Hematopoietic multipotent progenitor cell treated with erythropoietin and hydrocortisone succinate and interleukin-3 and kit ligand, for 6 days (in vitro differentiated cells): Measurements from ENCODE around the gene LRFN2.

Source experiments
- DNase-seq: peaks from one replicate; pipeline ENCODE4 v3.0.0-alpha.2; 2015

Gene LRFN2

DNA sequence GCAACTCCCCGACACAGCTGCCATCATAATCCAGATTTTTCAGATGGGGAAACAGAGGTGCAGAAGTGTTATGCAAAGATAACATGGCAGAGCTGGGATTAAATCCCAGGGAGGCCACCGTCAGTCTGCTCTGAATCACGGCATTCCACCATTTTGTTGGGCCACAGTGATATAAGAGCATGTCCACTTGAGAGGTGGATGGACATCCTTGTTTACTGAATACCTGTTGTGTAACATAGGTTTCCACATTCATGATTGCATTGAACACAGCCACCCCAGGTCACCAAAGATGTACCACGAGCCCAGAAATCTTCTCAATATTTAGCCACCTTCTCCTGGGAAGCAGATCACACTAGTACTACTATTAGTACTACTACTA is 191.5 kb downstream of the LRFN2 start:
- no peak for DNase-seq

DNA sequence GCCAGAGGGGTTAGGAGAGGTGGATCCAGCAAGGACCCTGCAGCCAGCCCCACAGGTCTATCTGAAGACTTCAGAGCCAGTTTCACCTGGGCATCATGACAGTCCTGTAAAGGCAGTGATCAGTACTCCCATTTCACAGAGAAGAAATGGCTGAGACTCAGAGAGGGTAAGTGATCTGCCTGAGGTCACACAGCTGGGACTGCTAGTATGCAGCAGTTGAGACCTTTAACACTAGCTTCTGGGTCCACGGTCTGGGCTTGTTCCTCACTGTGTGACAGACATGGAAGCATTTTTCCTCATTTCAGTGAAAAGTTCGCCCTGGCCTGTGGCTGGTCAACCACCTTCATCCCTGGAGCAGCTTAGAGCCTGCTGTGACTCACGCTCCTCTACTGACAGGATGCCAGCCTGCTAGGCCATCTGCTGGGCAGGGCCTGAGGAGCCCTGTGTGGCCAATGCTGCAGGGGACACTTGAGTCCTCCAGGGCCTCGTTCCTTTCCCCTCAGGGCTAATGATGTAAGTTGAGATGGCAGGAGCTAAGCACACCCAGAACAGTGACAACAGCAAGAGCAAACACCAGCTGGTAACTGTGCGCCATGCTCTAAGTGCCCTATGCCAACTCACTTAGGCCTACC is 192.0 kb downstream of the LRFN2 start:
- no peak for DNase-seq

DNA sequence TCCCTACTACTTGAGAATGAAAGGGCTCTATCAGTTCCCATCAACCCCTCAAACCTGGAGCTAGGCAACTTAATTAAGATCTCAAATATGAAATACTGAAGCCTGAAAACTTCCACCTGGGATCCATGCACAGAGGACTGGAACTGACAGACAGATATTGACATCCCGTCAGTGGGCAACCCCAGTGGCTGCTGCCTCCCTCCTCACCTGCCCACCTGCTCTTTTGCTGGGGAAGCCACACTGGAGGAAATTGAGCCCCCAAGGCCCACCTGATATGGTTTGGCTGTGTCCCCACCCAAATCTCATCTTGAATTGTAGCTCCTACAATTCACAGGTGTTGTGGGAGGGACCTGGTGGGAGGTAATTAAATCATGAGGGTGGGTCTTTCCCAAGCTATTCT is 192.8 kb downstream of the LRFN2 start:
- DNase-seq = no peak

- no peak for DNase-seq
Observed at GRCh38 chr6:40393641-40394040, 193.5 kb downstream of the LRFN2 start.

GRCh38 chr6:40392589-40392988 is 194.6 kb downstream of the LRFN2 start:
- DNase-seq = no peak

DNA sequence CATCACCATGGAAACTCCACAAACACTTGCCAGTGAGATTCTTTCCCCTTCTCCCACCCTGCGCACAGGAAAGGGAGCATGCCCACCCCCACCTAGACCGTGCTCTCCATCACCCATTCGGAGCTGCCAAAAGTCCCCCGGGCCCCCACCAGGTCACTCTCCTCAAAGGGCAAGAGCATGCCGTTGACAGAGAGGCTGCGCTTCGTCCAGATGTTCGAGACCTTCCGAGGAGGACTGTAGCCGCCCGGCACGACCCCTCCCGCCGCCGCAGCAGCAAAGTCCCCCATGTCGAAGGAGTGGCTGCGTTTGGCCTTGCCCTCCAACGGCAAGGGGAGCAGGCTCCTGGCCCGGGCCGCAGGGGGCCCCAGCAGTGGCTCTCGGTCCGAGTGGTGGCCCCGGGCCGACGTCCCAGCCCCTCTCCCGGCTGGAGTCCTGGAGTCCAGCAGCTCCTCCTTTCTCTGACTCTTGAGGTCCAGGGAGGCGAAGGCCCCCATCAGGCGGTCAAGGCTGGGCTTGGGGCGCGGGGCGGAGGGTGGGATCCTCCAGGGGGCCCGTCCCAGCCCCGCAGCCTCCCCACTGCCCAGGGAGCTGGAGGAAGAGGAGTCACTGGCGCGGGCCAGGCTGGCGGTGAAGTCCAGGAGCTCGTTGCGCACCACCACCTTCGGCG is 195.2 kb downstream of the LRFN2 start:
- DNase-seq = no peak

DNA sequence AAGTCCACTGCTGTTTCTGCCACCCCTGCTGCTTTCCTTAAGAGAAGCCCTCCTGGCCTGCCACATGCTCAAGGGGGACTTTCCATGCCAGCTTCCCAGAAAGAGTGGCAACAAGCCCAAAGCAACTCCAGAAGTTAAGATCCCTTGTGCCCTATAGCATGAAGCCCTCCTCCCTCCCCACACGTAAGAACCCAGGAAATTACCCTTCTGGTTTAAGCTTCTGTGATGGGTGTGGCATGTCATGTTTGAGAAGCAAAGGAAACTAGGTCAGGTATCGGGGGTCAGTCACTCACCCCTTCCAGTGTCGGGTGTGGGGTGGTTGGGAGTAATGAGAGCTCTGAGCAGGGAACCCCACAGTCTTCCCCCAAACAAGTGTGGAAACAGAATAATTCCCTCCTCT is 196.1 kb downstream of the LRFN2 start:
- no peak for DNase-seq

GRCh38 chr6:40390144-40390800 is 196.9 kb downstream of the LRFN2 start:
- DNase-seq = no peak

GRCh38 chr6:40389254-40389653 is 197.9 kb downstream of the LRFN2 start:
- no peak for DNase-seq

- DNase-seq = no peak
Observed at GRCh38 chr6:40387871-40388264, 199.3 kb downstream of the LRFN2 start.

GRCh38 chr6:40387127-40387870 is 199.9 kb downstream of the LRFN2 start:
- DNase-seq = no peak

- no peak for DNase-seq
Observed at GRCh38 chr6:40386200-40386599, 201.0 kb downstream of the LRFN2 start.

- DNase-seq = no peak
Observed at GRCh38 chr6:40383348-40384115, 203.6 kb downstream of the LRFN2 start.

DNA sequence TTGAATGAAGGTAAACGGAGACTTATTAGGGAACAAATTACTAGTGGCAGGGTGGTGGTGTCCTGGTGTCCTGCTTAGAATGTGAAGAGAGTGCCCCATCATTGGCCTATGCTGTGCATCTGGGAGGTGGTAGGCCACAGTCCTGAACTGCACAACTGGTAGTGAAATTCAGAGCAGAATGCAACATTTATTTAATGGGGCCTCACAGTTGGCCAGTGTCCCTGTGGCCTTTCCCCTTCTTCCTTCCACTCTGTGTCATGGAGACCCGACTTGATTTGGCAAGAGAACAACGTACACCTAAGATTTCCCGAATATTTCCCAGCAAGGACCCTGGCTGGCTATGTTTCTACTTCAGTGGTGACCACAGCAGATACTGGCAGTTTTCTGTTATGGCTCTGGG is 206.9 kb downstream of the LRFN2 start:
- no peak for DNase-seq

DNA sequence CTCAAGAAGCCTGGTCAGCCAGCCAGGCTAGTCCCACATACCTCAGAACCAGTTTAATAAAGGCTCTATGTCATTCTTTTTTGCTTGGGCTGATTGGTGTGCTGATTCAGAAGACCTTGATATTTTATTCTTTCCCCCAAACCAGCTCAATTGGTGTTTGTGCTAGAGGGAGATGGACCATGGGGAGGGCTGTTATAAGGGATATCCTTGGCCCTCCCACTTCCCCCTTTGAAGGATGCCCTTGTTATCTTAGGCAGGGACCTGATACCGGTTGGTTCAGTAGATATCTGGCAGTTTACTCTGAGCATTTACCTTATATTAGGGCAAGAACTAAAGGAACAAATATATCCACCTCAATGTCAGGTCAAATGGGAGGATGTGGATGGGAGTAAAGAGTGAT is 207.4 kb downstream of the LRFN2 start:
- no peak for DNase-seq

GRCh38 chr6:40378725-40379074 is 208.5 kb downstream of the LRFN2 start:
- DNase-seq = no peak

DNA sequence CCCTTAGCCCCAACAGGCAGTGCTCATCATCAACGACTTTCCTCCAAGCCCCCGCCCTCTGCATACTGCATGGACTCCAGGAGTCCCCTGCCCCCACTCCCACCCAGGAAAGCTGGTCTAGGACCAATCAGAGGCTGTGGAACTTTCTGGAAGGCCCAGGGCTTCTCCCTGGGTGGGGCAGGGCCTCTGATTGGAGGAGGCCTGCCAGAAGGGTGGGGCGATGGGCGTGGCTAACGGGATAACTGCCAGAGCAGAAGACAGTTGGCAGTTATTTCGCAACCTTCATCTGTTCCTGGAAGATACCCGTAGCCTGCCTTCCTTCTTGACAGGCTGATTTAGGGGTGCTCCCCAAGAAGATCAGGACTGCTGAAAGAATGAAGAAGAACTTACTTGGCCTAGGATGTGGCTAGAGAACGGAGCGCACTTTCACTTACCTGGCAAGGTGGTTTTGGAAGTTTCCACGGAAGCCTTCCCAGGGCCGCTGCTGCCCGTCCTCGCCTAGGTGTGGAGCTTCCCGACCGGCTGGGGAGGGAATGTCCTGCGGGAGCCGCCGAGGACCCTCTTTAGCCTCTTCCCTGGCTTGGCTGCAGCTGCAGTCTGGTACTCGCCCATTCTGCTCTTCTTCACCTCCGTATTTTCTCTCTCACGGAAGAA is 209.0 kb downstream of the LRFN2 start:
- peak; percentile 33 for DNase-seq

GRCh38 chr6:40377173-40377806 is 209.9 kb downstream of the LRFN2 start:
- no peak for DNase-seq

DNA sequence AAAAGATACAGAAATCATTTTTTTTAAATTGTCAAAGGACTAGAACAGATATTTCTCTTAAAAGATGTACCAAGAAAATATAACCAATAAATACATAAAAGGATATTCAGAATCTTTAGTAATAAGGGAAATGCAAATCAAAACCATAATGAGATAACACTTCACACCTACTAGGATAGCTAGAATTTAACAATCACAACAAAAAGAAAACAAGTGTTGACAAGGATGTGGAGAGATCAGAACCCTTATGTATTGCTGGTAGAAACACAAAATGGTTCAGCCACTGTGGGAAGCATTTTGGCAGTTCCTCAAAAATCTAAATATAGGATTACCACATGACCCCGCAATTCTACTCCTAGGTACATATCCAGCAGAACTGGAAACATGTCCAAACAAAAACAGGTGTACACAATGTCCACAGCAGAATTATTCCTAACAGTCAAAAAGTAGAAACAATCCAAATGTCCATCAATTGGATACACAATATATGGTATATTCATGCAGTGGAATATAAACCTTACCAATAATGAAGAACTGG is 211.0 kb downstream of the LRFN2 start:
- no peak for DNase-seq

GRCh38 chr6:40373267-40373666 is 213.9 kb downstream of the LRFN2 start:
- DNase-seq = no peak

DNA sequence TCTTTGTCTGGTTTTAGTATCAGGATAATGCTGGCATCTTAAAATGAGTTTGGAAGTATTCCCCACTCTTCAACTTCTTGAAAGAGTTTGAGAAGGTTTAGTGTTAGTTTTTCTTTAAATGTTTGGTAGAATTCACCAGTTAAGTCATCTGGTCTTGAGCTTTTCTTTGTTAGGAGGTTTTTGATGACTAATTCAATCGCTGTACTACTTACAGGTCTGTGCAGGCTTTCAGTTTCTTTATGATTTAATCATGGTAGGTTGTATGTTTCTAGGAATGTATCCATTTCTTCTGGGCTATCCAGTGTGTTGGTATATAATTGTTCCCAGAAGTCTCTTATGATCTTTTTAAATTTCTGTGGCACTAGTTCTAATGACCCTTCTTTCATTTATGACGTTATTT is 215.5 kb downstream of the LRFN2 start:
- no peak for DNase-seq

- DNase-seq = no peak
Observed at GRCh38 chr6:40371095-40371494, 216.1 kb downstream of the LRFN2 start.
